HG02884 (cell line): Measurements from ENCODE around the gene LARGE1.

ENCODE experiments used
- ATAC-seq: cut with Tn5 transposase; IDR thresholded peaks from one replicate; pipeline ENCODE4 v1.9.1; 2021; ENCODE audit warnings: mild to moderate bottlenecking, moderate library complexity; ENCODE audit not compliant: unreplicated experiment

LARGE1 gene

DNA sequence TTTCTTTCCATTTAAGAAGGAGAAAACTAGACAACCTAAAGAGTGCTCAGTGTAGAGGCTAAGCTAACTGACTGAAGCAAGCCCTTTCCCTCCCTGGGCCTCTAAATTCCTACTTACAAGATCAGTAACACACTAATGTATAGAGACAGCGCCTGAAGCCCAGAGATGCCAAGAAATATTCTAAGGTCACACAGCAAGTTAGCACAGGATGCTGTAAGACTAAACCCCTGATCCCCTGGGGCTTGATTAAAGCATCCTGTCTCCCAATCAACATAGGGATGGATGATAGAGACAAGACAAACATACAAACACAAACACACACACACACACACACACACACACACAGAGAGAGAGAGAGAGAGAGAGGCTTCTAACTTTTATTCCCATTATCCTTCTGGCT, 5.6 kb downstream of the LARGE1 start:
- no peak for ATAC-seq

DNA sequence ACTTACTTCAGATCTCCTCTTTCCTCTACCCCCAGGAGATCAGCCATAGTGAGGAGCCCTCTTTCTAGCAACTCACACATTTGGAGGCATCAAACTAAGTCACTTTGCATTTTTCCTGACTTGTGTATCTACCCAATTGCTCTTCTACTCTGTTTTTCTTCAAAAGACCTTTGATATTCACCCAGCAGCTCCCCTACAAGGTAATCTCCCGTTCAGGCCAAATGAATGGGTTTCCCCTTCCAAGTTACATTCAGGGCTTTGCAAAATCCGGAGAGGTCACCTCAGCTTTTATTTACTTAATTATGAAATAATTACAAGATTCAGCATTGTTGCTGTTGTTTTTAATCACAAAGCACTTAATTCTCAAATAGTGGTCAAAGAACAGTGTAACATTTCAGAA, 6.1 kb downstream of the LARGE1 start:
- ATAC-seq, result no peak

DNA sequence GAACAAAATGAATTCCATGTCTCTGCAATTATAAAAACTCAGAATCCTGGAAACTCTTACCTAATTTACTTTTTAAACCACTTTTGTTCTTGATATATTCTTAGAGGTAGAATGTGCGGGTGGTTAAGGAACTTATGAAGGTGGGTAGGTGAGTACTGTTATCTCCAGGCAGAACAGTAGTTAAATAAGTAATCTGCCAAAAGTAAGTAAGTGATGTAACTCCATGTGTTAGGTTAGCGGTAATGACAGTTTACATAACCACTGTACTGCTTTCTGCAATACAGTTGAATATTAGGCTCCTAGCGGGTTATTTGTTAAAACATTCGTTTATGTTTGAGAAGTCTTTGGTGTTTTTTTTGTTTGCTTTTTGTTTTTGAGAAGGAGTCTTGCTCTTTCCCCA, 7.1 kb downstream of the LARGE1 start:
- no peak for ATAC-seq

DNA sequence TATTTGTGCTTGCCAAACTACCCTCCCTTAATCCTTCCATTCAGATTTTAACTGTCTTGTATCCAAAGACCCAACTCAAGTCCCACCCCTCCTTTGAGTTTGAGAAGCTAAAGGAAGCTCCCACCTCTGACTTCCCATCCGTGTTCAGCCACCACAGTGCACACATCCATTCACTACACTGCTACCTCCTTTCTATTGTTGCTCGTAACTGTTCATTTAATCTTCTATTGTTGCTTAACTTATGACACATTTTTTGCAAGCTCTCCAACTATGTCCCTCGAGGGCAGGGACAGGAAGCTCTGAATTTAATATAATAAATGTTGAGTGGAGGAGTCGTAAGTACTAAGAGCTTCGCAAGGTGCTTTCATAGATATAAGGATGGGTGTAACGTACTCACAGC, 10.4 kb downstream of the LARGE1 start:
- no peak for ATAC-seq

DNA sequence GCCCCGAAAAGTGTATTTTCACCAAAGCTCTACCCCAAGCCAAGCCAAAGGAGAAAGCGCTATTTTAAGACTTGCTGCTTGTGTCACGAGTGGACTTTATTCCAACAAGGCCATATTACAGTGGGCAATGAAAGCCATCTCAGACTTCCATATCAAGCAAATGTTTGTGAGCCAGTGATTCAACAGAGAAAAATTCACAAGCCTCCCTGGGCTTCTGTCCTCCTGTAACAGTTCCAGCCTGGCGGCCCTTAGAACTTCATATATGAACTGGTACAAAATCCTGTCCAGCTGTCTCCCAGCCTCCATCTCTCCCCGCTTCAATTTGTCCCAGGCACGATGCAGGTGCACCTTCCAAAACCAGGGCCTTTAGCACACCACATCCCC, 11.2 kb downstream of the LARGE1 start:
- no peak for ATAC-seq

DNA sequence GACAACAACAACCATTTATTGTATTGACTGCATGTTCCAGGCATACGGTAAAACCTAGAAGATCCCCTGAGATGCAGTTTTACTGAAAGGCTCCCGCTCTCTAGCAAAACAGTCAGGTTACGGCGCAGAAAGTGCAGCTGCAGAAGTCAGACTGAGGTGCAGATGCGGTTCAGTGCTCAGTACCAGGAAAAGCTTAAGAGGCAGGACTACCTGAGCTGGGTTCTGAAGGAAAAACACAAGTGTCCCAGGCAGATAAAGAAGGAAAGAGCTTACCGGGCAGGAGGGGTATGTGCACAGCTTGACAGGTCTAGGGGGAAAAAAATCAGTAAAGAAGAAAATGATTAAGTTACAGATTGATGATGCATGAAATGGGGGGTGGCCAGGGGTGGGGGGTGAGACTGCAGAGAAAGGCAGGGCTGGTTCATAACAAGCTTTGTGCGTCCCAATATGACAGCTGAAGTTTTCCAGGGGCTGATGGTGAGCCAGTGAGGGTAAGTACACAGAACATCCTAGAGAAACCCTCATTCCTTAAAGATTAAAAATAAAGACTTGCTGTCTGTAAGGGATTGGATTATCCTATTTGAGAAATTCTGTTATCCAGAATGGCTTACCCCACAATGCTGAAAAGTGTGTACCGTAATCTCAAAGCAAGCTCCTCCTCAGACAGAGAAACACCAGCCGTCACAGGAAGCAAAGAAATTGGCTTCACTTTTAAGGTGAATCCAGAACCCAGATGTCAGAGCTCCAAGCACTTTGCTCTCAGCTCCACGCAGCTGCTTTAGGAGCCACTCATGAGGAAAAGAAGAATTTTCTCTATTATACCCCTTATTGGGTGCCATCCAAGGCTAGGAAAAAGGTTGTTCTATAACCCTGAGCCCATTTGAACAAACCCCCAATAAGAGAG, 11.9 kb downstream of the LARGE1 start:
- ATAC-seq, result no peak

DNA sequence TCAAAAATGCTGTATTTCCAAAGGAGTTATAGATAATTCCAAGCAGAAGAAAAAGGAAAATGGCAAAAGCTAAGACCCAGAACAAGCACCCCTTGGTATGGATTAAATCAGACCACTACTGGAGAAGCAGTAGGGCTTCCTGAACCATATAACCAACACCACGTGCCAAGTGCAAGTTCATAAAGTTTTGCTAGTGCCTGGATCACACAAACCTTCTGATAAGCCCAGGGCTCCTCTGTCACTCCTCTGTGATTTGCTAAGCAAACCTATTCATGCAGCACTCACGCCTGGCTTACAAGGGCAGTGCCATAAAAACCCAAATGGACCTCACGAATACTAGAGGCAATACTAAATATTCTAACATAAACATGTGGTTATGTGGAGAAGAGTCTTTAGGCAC, 13.3 kb downstream of the LARGE1 start:
- ATAC-seq, result no peak

DNA sequence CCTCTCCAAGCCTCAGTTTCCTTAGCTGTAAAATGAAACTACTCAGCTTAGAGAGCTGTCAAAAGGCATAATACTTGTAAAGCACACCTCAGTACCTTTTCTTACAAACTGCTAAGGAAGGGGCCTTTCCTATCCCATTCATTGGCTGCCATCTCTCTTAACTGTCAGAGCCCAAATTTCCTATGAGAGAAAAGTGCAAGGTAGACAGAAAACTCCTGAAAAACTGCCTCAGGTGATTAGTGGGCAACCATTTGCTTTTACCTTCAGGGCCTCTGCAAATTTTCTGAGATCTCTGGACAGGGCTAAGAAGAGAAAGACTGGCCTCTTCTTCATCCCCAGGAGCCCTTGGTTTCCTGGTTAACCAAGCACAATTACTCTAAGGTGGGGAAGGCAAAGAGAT, 13.8 kb downstream of the LARGE1 start:
- no peak for ATAC-seq

DNA sequence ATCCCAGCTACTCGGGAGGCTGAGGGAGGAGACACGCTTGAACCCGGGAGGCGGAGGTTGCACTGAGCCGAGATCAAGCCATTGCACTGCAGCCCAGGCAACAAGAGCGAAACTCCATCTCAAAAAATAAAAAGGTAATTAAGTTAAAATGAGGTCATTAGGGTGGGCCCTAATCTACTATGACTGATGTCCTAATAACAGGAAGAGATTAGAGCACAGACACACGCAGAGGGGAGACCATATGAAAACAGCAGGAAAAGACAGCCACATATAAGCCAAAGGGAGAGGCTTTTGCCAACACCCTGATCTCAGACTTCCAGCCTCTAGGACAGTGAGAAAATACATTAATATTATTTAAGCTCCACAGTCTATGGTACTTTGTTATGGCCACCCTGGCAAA, 17.3 kb downstream of the LARGE1 start:
- no peak for ATAC-seq

DNA sequence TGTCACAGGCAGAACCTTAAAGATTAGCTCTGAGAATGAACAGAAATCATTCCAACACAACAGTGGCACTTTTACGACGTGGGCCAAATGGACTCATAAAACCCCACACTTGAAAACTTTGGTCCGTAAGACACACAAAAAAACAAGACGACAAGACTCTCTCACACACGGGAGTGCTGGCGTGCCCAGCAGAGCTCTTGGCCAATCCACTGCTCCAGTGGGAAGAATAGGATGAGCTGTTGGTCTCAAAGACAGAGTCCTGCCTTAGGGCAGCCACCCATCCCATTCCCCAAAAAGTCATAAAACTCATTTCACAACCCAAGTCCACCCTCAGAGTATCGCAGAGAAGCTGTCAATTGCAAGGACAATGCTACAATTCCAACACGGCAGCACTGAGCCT, 18.2 kb downstream of the LARGE1 start:
- no peak for ATAC-seq

DNA sequence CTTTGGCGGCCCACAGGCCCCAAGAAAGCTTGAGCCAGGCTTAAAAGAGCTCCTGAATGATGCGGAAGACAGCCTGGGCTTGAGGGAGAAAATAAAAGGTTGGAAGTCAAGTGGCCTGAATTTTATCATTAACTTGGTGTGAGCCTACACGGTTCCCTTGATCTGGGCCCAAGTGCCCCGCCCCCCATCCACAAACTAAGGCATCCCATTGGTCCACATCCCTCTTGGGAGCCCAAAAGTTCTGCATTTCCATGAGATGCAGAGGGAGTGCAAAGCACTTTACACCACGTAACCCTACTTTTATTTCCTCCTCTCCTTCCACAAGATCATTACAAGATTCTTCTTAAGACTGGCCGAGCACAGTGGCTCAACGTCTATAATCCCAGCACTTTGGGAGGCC, 22.2 kb downstream of the LARGE1 start:
- ATAC-seq, result no peak

DNA sequence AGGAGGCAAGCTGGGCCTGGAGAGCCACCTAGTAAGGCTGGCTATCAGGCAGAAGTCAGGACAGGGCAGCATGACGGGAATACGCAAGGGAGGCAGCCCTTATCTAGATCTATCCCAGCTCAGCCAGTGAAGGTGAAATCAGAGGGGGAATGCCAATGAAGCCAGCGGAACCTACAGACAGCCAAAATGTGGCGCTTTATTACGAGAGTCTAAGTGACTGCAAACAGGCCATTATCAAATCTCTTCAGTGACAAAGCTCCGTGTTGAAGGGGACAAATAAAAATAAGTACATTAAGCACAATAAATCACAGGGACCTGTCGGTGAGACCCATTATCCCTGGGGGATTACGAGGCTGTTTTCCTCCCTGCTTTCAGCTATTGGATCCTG, 22.8 kb downstream of the LARGE1 start:
- no peak for ATAC-seq

DNA sequence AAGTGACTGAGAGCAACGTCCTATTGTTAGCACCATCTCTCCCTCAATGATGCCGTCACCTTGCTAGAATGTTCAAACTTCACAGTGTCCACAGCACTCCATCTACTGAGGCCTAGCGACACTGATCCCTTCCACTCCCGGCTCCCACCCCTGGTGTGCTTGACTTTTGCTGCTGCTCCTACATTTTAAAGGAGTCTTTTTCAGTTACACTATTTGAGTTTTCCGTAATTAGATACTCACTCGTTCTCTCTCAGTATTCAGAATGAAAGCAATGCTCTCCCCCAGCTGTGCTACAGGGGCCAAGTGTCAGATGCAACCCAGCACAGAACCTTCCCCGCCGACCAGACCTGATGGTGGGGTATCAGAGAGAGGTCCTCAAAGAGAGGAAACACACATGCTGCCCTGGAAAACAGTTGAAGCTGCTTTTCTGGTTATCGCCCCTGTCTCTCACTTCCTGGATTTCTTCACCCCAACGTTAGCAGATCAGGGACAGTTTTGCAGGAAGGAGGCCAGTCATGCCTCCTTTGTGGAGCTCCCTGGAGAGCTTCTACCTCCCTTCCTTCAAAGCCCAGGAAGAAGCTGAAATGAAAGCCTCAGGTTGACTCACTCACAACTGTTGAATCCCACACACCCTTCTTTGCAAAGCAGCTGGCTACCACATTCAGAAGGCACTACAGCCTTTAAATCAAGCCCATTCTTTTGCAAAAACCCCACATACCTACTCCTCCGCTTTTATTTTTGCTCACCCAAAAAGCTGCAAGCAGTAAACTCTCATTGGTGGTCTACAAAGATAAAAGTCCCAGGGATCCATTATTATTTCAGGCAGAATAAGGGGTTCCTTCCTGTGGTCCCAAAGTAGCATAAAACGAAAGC, 23.5 kb downstream of the LARGE1 start:
- ATAC-seq, result peak; percentile 56

DNA sequence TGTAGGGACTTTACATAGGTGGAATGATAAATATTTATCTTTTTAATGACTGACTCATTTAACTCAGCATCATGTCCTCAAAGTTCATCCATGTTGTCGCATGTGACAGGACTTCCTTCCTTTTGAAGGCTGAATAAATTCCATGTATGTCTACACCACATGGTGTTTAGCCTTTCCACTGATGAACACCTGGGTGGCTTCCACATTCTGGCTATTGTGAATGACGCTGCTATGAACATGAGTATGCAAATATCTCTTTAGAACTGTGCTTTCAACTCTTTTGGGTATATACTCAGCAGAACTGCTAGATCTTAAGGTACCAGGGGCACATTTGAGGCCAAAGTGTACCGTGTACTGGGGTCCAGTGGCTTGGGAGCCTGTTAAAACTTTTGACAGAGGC, 24.1 kb downstream of the LARGE1 start:
- ATAC-seq, result peak; percentile 49

DNA sequence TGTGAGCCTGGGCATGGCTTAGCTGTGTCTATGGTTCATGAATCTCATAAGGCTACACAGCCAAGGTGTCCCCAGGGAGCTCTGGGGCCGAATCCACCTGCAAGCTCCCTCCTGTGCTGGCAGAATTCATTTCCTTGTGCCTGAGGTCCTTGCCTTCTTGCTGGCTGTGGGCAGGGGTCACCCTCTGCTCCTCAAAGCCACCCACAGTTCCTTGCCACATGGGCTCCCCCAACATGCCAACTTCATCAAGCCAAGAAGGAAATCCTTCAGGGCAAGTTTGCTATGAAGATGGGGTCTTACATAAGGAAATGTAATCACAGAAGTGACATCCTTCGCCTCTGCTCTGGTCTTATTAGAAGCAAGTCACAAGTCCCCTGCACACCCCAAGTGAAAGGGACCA, 24.8 kb downstream of the LARGE1 start:
- ATAC-seq, result no peak

DNA sequence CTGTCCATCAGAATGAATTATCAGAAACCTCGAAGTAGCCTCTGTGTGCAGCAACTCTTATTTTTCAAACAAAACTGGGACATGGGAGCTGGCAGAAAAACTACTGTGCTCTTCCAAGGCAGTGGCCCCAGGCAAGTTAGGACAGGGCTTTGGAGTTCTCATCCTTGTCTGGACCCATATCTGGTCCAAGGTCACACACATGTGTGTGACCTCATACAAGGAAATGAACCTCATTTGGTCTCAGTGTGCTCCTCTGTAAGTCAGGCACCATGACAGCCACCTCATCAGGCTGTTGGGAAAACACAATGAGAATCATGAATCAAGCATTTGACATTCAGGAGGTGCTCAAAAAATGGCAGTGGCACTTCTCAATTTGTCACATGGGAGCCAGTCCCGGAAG, 25.8 kb downstream of the LARGE1 start:
- no peak for ATAC-seq

DNA sequence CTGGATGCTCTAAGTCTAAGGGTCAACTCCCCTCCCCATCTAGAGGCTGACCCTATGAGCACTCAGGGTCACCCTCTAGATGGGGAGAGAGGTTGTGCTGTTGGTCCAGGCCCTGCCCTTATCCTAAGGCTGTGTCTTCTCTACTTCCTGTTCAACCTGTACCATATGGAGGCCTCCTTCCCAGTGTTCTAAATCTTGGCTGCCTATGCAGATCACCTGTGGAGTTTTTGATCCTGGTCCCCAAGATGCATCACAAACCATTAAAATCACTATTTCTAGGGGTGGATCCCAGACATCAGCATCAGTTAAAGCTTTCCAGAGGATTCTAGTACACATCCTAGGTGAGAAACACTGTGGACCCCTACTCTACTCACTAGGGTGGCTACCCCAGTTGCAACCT, 26.2 kb downstream of the LARGE1 start:
- ATAC-seq, result no peak

DNA sequence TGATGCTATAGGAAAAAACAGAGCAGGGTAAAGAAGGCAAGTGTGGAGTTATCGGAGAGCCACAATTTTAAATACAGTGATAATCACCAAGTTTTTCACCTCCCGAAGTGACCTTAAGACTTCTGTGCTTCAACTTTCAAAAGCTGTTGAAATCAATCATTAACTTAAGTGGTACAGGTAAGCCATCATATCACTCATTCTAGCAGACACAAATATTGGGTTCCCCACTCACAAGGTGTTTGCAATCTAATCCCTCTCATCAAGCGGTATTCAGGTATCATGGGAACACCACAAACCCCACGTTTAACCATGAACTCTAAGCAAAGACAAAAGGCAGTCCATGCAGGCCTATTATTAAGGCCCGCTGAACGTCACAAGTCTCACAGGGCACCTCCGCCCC, 26.8 kb downstream of the LARGE1 start:
- ATAC-seq, result no peak

DNA sequence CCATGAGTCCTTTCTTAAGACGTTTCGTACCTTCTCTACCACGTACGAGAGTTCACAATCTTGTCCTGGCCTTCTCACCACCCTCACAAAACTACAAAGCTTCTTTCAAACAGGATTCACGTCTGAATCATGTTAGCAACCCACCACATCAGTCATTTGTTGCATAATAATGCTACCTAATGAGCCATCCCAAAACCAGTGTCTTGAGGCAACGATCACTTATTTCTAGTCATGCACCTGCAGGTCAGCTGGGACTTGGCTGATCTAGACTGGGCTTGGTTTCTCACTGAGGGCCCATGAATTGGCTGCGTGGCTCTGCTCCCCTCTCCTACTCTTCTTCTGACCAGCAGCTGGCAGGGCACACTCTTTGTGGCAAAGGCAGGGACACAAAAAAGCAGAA, 28.3 kb downstream of the LARGE1 start:
- ATAC-seq, result no peak

DNA sequence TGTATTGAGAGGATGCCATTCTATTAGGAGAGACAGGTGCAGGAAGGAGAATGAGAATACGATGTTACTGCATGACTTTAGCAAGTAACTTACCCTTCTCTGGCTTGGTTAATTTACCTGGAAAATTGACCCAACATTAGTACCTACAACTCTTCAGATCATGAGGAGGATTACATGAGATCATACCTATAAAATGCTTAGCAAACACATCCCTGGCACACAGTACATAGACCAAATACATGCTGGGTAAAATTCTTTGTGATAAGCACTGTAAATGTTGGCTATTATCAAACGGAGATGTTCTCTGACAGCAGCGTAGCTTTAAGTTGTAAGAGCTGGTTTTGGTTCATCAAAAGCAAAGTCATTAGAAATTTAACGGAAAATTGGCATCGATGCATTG, 28.8 kb downstream of the LARGE1 start:
- no peak for ATAC-seq

DNA sequence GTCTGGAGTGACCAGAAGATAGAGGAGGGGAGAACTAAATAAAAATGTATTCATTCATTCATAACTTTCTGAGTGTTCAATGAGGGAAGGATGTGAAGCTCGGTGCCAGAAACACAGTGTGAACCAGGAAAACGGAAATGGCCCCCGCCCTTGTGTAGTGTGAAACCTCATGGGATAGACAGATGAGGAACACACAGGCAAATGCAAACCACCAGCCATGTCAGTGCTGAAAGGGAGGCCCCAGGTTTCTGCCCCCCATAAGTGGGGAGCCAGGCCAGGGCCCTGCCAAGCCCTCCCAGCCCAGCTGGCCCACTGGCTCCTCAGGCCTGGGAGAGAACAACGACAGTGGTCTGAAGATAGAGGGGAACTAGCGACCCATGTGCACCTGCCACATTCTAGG, 30.5 kb downstream of the LARGE1 start:
- ATAC-seq, result no peak

DNA sequence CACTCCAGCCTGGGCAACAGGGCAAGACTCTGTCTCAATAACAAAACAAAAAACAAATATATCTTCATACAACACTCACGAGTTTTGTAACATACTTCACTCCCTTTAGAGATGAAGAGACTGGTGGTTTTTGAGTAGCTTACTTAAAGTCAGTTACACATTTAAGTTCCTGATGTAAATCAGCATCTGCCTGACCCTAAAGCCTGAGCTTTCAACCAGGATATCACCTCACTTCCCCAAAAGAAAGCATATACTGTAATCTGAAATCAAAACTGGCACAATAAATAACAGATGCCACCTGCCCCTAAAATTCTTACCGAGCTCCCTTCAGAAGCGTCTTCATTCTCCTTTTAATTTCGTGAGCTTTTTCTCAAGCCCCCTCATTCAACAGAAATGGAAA, 31.5 kb downstream of the LARGE1 start:
- no peak for ATAC-seq
